ENCODE measurements around the gene EIF5AL1.

- TF ChIP-seq, protein P1, sequence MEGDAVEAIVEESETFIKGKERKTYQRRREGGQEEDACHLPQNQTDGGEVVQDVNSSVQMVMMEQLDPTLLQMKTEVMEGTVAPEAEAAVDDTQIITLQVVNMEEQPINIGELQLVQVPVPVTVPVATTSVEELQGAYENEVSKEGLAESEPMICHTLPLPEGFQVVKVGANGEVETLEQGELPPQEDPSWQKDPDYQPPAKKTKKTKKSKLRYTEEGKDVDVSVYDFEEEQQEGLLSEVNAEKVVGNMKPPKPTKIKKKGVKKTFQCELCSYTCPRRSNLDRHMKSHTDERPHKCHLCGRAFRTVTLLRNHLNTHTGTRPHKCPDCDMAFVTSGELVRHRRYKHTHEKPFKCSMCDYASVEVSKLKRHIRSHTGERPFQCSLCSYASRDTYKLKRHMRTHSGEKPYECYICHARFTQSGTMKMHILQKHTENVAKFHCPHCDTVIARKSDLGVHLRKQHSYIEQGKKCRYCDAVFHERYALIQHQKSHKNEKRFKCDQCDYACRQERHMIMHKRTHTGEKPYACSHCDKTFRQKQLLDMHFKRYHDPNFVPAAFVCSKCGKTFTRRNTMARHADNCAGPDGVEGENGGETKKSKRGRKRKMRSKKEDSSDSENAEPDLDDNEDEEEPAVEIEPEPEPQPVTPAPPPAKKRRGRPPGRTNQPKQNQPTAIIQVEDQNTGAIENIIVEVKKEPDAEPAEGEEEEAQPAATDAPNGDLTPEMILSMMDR (IDR thresholded peaks at IDR 0.05) = no peak
- no peak for TF ChIP-seq EZH2 (IDR thresholded peaks at IDR 0.05; ENCODE audit: borderline replicate concordance, insufficient read depth, low read depth, low read length, poor library complexity, severe bottlenecking)
Measured at GRCh38 chr10:79493806-79494205, 18.5 kb upstream of the EIF5AL1 start.
